ENCODE measurements around the gene RBM7.
A peak's percentile ranks its signal among the peaks of the same experiment; 100 is the strongest.

RBM7 gene

GRCh38 chr11:114396916-114397315, 3.5 kb upstream of the RBM7 start:
- no peak for DNase-seq (ENCODE audit: low spot score)

GRCh38 chr11:114397349-114397982, 3.0 kb upstream of the RBM7 start:
- no peak for DNase-seq (ENCODE audit: low spot score)

DNA sequence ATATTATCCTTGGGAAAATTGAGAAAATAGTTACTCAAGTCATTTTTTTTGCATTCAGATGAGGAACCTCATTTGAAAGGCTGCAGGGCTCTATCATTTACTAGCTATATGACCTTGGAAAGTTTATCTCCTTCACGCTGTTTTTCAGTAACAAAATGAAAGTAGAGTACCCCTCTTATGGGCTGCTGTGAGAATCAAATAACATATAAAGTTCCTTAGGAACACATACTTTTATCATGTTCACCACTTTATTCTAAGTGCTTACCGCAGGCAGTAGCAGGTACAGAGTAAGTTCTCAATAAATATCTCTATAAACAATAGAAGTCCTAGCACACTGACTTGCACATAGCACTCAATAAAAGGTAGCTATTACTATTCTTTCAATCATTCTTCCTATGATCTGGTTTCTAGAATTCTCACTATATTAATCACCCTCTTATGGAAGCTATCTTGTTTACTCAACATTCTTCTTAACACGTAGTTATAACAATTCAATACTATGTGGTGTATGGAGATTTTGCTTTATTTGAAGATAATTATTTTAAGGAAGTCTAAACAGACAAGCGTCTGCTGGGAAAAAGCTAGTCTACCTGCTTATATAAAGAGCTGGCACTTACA, 2.1 kb upstream of the RBM7 start:
- DNase-seq (ENCODE audit: low spot score) = no peak

DNA sequence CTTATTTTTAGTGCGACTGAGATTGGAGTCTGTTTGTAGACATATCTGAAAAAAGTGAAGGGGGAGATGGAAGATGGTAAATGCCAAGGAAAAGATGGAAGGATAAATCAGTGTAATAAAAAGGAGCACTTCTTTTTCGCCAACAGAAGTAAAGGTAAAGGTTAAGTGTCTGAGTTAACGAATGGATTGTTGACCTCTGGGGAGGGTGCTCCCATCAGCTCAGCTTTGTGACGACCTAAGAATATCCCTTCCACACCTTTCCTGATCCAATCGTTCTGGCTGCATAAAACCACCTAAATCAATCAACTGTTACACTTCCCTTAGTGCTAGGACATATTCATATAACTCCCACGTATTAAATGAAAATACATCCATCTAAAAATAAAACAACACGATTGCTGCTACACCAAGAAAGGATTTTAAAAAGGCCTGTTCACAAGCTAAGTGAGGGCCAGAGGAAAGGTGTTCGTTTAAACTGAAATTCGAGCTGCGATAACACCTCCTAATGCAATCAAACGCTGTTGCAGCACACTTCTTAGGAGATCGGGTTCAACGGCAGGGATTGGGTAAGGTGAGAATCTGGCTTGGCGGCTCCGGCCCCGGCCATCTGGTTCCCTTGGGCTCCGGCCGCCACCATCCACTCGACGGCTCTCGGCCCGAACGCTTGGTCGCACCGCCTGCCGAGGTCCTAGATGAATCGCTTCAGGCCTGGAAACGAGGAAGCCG, 813 bp upstream of the RBM7 start:
- DNase-seq (ENCODE audit: low spot score) = no peak

DNA sequence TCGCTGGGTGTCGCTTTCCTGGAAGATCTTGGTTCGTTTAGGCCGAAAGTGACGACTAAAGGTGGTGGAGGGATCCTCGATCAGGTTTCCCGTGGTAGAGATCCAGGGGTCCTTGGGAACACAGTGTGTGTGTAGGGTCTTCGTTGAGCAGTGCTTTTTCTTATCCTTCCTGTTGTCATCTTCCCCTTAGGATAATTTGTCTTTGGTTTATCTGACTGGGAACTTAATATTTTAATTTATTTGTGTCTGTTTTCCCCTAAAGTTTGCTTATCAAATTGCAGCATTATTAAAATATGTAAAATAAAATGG, 403 bp downstream of the RBM7 start:
- DNase-seq (ENCODE audit: low spot score) = no peak

DNA sequence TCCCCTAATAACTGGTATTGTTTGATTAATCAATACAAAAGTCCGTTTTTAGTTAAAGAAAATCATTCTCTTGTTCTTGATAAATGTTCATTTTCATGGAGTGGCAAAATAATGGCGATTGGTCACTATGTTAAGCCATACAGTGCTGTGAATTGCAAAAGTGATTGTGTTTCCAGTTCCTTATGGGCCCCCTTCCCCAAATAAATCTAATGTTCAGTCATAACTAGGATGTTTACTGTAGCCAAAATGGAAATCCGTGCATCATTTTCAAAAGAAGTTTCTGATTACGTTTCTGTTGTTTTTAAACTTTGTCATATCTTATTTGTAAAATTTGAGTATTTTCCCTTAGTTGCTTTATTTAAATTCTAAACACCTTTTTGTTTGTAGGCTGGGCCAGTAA, 845 bp downstream of the RBM7 start:
- DNase-seq (ENCODE audit: low spot score) = no peak

DNA sequence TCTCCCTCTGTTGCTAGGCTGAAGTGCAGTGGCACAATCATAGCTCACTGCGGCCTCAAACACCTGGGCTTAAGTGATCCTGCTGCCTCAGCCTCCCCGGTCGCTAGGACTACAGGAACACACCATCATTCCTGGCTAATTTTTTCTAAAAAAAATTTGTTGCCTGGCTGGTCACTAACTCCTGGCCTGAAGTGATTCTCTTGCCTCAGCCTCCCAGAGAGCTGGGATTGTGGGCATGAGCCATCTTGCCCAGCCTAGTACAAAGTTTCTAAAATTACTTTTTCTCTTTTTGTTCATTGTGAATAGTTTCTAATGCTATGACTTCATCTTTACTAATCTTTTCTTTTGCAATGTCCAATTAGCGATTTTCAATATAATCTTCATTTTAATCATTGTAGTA, 12.5 kb downstream of the RBM7 start:
- no peak for DNase-seq (ENCODE audit: low spot score)

- no peak for DNase-seq (ENCODE audit: low spot score)
These were observed 13.5 kb downstream of the RBM7 start for GRCh38 chr11:114413958-114414357.

GRCh38 chr11:114416441-114416961, 16.0 kb downstream of the RBM7 start:
- DNase-seq (ENCODE audit: low spot score) = peak; percentile 48

- DNase-seq (ENCODE audit: low spot score) = no peak
These were observed 25.8 kb downstream of the RBM7 start for GRCh38 chr11:114426280-114426679.

DNA sequence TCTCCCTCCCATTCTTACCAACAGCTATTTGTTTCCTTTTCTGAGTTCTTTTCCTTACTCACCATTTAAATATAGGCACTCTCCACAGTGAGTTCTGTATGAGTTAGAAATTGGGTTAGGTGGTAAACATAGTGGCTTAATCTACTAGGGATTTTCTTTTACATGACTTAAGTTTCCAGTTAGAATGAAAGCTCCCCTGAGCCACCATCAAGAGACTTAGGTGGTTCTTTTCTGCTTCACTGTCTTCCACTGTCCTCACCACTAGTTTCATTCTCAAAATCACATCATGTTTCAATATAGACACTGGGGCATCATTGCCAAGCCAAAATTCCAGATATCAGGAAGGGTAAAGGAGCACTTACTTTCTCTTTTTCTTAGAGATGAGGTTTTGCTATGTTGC, 29.8 kb downstream of the RBM7 start:
- DNase-seq (ENCODE audit: low spot score) = no peak

- no peak for DNase-seq (ENCODE audit: low spot score)
These were observed 32.4 kb downstream of the RBM7 start for GRCh38 chr11:114432893-114433292.

- DNase-seq (ENCODE audit: low spot score) = no peak
These were observed 32.9 kb downstream of the RBM7 start for GRCh38 chr11:114433376-114433775.

- DNase-seq (ENCODE audit: low spot score) = no peak
These were observed 37.8 kb downstream of the RBM7 start for GRCh38 chr11:114438303-114438702.

- peak; percentile 97 for DNase-seq (ENCODE audit: low spot score)
These were observed 39.0 kb downstream of the RBM7 start, which contains the start of gene REXO2 for GRCh38 chr11:114439229-114440120. Gene REXO2, plus strand, starts transcription at chr11:114439467. Its CDS starts 62 bp downstream, at chr11:114439529.

- DNase-seq (ENCODE audit: low spot score) = peak; percentile 12
These were observed 39.8 kb downstream of the RBM7 start for GRCh38 chr11:114440121-114440860.

GRCh38 chr11:114440971-114441763, 40.7 kb downstream of the RBM7 start:
- no peak for DNase-seq (ENCODE audit: low spot score)

- no peak for DNase-seq (ENCODE audit: low spot score)
These were observed 41.5 kb downstream of the RBM7 start for GRCh38 chr11:114441921-114442320.

GRCh38 chr11:114442536-114442935, 42.1 kb downstream of the RBM7 start:
- DNase-seq (ENCODE audit: low spot score) = no peak

GRCh38 chr11:114447444-114447843, 47.0 kb downstream of the RBM7 start:
- no peak for DNase-seq (ENCODE audit: low spot score)

DNA sequence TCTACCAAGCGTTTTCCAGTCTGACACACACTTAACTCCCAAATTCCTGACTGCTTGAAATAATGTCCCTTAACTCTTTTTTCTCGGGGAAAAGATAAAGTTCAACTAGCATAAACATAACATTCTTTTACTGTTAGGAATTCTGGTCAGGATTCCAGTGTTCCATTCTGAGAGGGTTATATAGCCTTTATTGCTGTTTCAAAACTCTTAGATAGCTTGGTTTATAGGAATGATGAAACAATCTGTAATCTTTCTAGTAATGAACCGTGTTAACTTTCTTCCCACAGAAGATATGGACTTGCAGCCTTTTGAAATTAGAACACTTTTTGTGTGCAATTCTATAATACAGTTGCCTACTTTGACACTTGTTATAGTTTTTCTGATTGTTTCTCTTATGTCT, 47.4 kb downstream of the RBM7 start:
- peak; percentile 5 for DNase-seq (ENCODE audit: low spot score)

All from AG08395 (cell line).